SHP77 treated with DMSO at 0.1 percent for 48 hours (cell line): ENCODE data around the gene CALB2.

ENCODE experiments used
- DNase-seq: peaks from one replicate; lab custom pipeline; 2025; lab: John Stamatoyannopoulos, UW

Gene CALB2

GRCh38 chr16:71426880-71427615 is 68.5 kb downstream of the CALB2 start:
- DNase-seq = no peak

GRCh38 chr16:71428385-71428784 is 69.9 kb downstream of the CALB2 start:
- DNase-seq = no peak

GRCh38 chr16:71428883-71429282 is 70.4 kb downstream of the CALB2 start:
- no peak for DNase-seq

GRCh38 chr16:71429581-71429980 is 71.1 kb downstream of the CALB2 start:
- DNase-seq = no peak

- DNase-seq = no peak
Observed at GRCh38 chr16:71430744-71431143, 72.2 kb downstream of the CALB2 start.

GRCh38 chr16:71431176-71431575 is 72.7 kb downstream of the CALB2 start:
- no peak for DNase-seq

GRCh38 chr16:71431991-71432390 is 73.5 kb downstream of the CALB2 start:
- DNase-seq = no peak

- DNase-seq = no peak
Observed at GRCh38 chr16:71432906-71433305, 74.4 kb downstream of the CALB2 start.

- no peak for DNase-seq
Observed at GRCh38 chr16:71436473-71436872, 78.0 kb downstream of the CALB2 start.

- no peak for DNase-seq
Observed at GRCh38 chr16:71439523-71439922, 81.0 kb downstream of the CALB2 start.
